Measurements from ENCODE around the gene DIS3L2.
"Not testable (repeated sequence)": the region's sequence is repeated elsewhere in the genome, so short reads cannot be mapped to it uniquely, and the experiment has no call there.

The DIS3L2 gene

GRCh38 chr2:232335206-232335858 is 373.8 kb downstream of the DIS3L2 start:
- DNase-seq (ENCODE audit: low read depth, low spot score); H3K4me3 ChIP-seq (ENCODE audit: low read depth, low read length); in situ Hi-C loops (cut with HindIII; ENCODE audit: low sequenced_read_pairs): not testable (repeated sequence)
- TF ChIP-seq CTCF (IDR thresholded peaks at IDR 0.05; ENCODE audit: low read depth, low read length) = peak; percentile 44

GRCh38 chr2:232335859-232336215 is 374.3 kb downstream of the DIS3L2 start:
- in situ Hi-C loops (cut with HindIII; ENCODE audit: low sequenced_read_pairs) = no loop called here
- DNase-seq (ENCODE audit: low read depth, low spot score) = no peak
- TF ChIP-seq CTCF (IDR thresholded peaks at IDR 0.05; ENCODE audit: low read depth, low read length) = no peak
- no peak overlapping the region for H3K4me3 ChIP-seq (ENCODE audit: low read depth, low read length)

GRCh38 chr2:232336241-232336736 is 374.8 kb downstream of the DIS3L2 start:
- DNase-seq (ENCODE audit: low read depth, low spot score) = no peak
- no peak overlapping the region for H3K4me3 ChIP-seq (ENCODE audit: low read depth, low read length)
- in situ Hi-C loops (cut with HindIII; ENCODE audit: low sequenced_read_pairs) = no loop called here
- TF ChIP-seq CTCF (IDR thresholded peaks at IDR 0.05; ENCODE audit: low read depth, low read length) = no peak

GRCh38 chr2:232336981-232337720 is 375.6 kb downstream of the DIS3L2 start:
- TF ChIP-seq CTCF (IDR thresholded peaks at IDR 0.05; ENCODE audit: low read depth, low read length) = no peak
- H3K4me3 ChIP-seq (ENCODE audit: low read depth, low read length) = no peak overlapping the region
- in situ Hi-C loops (cut with HindIII; ENCODE audit: low sequenced_read_pairs) = no loop called here
- no peak for DNase-seq (ENCODE audit: low read depth, low spot score)

- in situ Hi-C loops (cut with HindIII; ENCODE audit: low sequenced_read_pairs); DNase-seq (ENCODE audit: low read depth, low spot score); H3K4me3 ChIP-seq (ENCODE audit: low read depth, low read length): not testable (repeated sequence)
Observed at GRCh38 chr2:232338094-232338758, 376.7 kb downstream of the DIS3L2 start.

- DNase-seq (ENCODE audit: low read depth, low spot score) = no peak
- TF ChIP-seq CTCF (IDR thresholded peaks at IDR 0.05; ENCODE audit: low read depth, low read length) = no peak
- H3K4me3 ChIP-seq (ENCODE audit: low read depth, low read length) = no peak overlapping the region
- in situ Hi-C loops (cut with HindIII; ENCODE audit: low sequenced_read_pairs) = no loop called here
Observed at GRCh38 chr2:232338759-232339106, 377.2 kb downstream of the DIS3L2 start.
